Cardiac muscle cell (in vitro differentiated cells and primary cell): ENCODE measurements around the gene RAB8A. TPM values are rescaled to one million over a fixed set of nuclear protein-coding genes. Genes with fewer than 3 reads are reported as not detected.

Source experiments
- DNase-seq, 2 donors: peaks; one replicate each; pipeline versions ENCODE4 v3.0.0 to v3.0.0-alpha.2; 2010 to 2017; ENCODE audit warnings: low read depth in 1 of 2, low spot score in 1 of 2
- H3K27ac ChIP-seq: fragments of 200-600 bp; sonication (generic); 2 replicates; pipeline ENCODE4 v1.5.1; 2016
- H3K27me3 ChIP-seq: fragments of 200-600 bp; sonication (generic); 2 replicates; pipeline ENCODE4 v1.6.0; 2016; ENCODE audit warnings: control low read depth
- H3K36me3 ChIP-seq: fragments of 200-600 bp; sonication (generic); 2 replicates; pipeline ENCODE4 v1.5.1; 2016; ENCODE audit warnings: control low read depth
- H3K4me1 ChIP-seq: fragments of 200-600 bp; sonication (generic); 2 replicates; pipeline ENCODE4 v1.8.1; 2017; ENCODE audit warnings: low read depth, mild to moderate bottlenecking, mixed run types
- H3K4me3 ChIP-seq: fragments of 200-600 bp; sonication (generic); 2 replicates; pipeline ENCODE4 v1.5.1; 2016; ENCODE audit warnings: mild to moderate bottlenecking
- H3K9me3 ChIP-seq: fragments of 200-600 bp; sonication (generic); 2 replicates; pipeline ENCODE4 v1.5.1; 2017; ENCODE audit warnings: low read depth, mild to moderate bottlenecking, control low read depth
- CTCF ChIP-seq: IDR thresholded peaks from 2 replicates; pipeline ENCODE4 v1.5.1; 2012; ENCODE audit warnings: low read depth, mild to moderate bottlenecking, low read length
- polyA plus RNA-seq: library from polyadenylated mRNA; unstranded; fragments of >200 nt; fragmentation: Nextera tagmentation; extraction: Ambion mirVana; gene quantifications from 2 replicates; pipeline ENCODE4 v1.2.1, GENCODE V29; 2016
- total RNA-seq: library from RNA; depleted of rRNA; stranded (reverse); fragments of >200 nt; gene quantifications from 2 replicates; pipeline ENCODE4 v1.2.3, GENCODE V29; 2016

Gene RAB8A
- total and polyA plus RNA-seq, 2 experiments from 2014 or later, result 38.2 to 93.8 TPM

GRCh38 chr19:16146112-16146511 is 34.4 kb downstream of the RAB8A start:
- no peaks in the 10 kb centered on the region for H3K27me3 ChIP-seq
- no peaks in the 10 kb centered on the region for H3K36me3 ChIP-seq
- no peak overlapping the region for H3K27ac ChIP-seq
- no peak overlapping the region for H3K4me3 ChIP-seq
- H3K4me1 ChIP-seq, result no peaks in the 10 kb centered on the region
- no peaks in the 10 kb centered on the region for H3K9me3 ChIP-seq
- DNase-seq, result no peak
- no peak for TF ChIP-seq CTCF

- no peak for DNase-seq
- Histone ChIP-seq H3K27me3 (no peaks in the 10 kb centered on the region), H3K36me3 (no peaks in the 10 kb centered on the region), H3K4me1 (no peaks in the 10 kb centered on the region), H3K4me3 (no peak overlapping the region), H3K27ac (no peak overlapping the region), H3K9me3 (no peaks in the 10 kb centered on the region)
- TF ChIP-seq CTCF, result no peak
Observed at GRCh38 chr19:16148443-16149229, 36.9 kb downstream of the RAB8A start.

GRCh38 chr19:16153582-16154336 is 42.1 kb downstream of the RAB8A start:
- DNase-seq, result no peak
- Histone ChIP-seq H3K4me1 (no peaks in the 10 kb centered on the region), H3K27me3 (no peaks in the 10 kb centered on the region), H3K4me3 (no peak overlapping the region), H3K36me3 (no peaks in the 10 kb centered on the region), H3K27ac (no peak overlapping the region), H3K9me3 (no peaks in the 10 kb centered on the region)
- no peak for TF ChIP-seq CTCF

- H3K4me1 ChIP-seq, result no peaks in the 10 kb centered on the region
- no peaks in the 10 kb centered on the region for H3K9me3 ChIP-seq
- H3K27me3 ChIP-seq, result no peaks in the 10 kb centered on the region
- H3K4me3 ChIP-seq, result no peak overlapping the region
- TF ChIP-seq CTCF, result no peak
- no peak for DNase-seq
- H3K36me3 ChIP-seq, result no peaks in the 10 kb centered on the region
- no peak overlapping the region for H3K27ac ChIP-seq
Observed at GRCh38 chr19:16154557-16154956, 42.9 kb downstream of the RAB8A start.

GRCh38 chr19:16155128-16155527 is 43.4 kb downstream of the RAB8A start:
- TF ChIP-seq CTCF, result no peak
- Histone ChIP-seq H3K27ac (no peak overlapping the region), H3K9me3 (no peaks in the 10 kb centered on the region), H3K36me3 (no peaks in the 10 kb centered on the region), H3K4me3 (no peak overlapping the region), H3K4me1 (no peaks in the 10 kb centered on the region), H3K27me3 (no peaks in the 10 kb centered on the region)
- no peak for DNase-seq
